ENCODE measurements around the gene YIPF5. TPM values are rescaled to one million over a fixed set of nuclear protein-coding genes. Genes with fewer than 3 reads are reported as not detected.
A peak's percentile ranks its signal among the peaks of the same experiment; 100 is the strongest.

Gene YIPF5
- total RNA-seq, 3 donors from 2014 or later: 45.9 to 53.6 (median 53.5) TPM

DNA sequence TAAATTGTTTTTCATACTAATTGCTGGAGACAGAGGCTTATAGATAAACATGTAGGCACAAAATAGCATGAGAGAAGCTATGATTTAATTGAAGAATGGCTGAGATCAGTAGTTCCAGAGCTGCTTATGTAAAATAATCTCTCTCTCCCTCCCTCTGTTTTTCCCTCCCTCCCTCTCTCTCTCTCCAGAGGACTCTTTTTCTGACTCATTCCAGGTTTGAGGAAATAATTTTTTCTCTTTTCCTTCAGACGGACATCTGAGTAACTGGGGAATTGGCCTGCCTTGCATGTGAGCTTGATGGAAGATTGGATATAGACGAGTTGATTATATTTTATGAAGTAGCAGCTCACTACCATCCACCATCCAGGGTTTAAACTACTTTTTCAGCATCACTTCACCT is 35.7 kb upstream of the YIPF5 start:
- DNase-seq (no peak), ATAC-seq (no peak)
- H3K9me3 ChIP-seq: no peaks in the 10 kb centered on the region
- H3K4me3 ChIP-seq: no peak overlapping the region
- H3K36me3 ChIP-seq (ENCODE audit: low read depth): no peaks in the 10 kb centered on the region
- TF ChIP-seq, protein P1, sequence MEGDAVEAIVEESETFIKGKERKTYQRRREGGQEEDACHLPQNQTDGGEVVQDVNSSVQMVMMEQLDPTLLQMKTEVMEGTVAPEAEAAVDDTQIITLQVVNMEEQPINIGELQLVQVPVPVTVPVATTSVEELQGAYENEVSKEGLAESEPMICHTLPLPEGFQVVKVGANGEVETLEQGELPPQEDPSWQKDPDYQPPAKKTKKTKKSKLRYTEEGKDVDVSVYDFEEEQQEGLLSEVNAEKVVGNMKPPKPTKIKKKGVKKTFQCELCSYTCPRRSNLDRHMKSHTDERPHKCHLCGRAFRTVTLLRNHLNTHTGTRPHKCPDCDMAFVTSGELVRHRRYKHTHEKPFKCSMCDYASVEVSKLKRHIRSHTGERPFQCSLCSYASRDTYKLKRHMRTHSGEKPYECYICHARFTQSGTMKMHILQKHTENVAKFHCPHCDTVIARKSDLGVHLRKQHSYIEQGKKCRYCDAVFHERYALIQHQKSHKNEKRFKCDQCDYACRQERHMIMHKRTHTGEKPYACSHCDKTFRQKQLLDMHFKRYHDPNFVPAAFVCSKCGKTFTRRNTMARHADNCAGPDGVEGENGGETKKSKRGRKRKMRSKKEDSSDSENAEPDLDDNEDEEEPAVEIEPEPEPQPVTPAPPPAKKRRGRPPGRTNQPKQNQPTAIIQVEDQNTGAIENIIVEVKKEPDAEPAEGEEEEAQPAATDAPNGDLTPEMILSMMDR (IDR thresholded peaks at IDR 0.05): no peak
- intact Hi-C loops (cut with DNase I, micrococcal nuclease): no loop called here
- H3K4me1 ChIP-seq (ENCODE audit: low read depth): no peaks in the 10 kb centered on the region

DNA sequence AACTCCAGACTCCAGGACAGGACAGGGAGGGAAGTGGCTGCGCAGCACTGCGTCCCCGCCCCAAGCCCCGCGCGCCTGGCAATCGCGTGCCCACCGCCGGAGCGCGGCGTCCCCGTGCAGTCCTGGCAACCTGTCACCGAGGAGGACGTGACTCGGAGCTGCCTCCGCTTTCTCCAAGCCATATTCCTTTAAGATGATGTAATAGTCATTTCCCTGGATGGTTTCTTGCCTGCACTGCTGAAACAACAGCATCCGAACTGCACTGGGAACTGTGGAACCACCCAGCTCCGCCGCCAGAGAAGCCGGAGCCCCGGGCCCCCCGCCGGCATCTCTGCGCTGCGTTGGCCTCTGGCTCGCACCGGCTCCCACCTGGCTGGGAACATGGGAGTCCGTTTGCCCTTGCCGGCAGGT is 34.7 kb upstream of the YIPF5 start:
- peak in 1 of 3 donors; percentile 43 for DNase-seq
- Histone ChIP-seq H3K4me1 (ENCODE audit: low read depth) (no peaks in the 10 kb centered on the region), H3K36me3 (ENCODE audit: low read depth) (no peaks in the 10 kb centered on the region), H3K4me3 (no peak overlapping the region), H3K9me3 (no peaks in the 10 kb centered on the region)
- TF ChIP-seq, protein P1 (IDR thresholded peaks at IDR 0.05): no peak
- ATAC-seq: peak; percentile 20
- intact Hi-C loops (cut with DNase I, micrococcal nuclease): no loop called here

DNA sequence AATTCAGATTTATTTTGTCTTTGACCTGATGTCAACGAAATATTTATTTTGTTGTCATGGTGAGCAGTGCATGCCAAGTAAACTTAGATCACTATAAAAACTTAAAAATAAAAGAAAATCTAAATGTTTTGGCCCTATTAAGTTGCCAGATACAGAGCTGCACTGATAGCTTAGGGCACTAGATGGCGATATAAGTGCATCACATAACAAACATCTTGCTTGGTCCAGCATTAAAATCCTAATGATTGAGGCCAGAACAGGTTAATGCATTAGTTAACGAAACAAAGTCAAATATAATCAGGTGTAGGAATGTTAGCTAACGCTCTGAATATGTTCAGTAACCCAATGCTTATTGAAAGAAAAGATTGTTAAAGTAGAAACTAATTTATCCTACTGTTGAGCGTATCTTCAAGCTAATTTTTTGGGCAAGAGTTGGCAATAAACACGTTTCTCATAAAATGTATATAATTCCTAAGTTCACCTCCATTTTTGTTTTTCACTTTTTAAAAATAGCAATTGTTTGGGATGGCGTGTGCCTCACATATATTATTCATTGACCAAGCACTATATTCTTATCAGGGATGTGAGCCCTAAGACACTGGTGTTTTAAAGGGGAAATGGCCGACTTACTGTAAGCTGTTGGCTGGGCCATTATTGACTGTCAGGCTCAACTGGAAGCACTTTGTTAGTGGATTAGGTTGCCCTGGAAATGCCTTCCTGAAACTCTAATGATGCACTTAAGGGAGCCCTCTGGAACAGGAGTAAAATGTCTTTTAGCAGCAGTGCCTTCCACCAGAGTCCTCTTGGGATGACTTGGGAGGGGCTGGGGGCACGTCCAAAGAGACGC is 33.5 kb upstream of the YIPF5 start:
- intact Hi-C loops (cut with DNase I, micrococcal nuclease): loop anchor here in 1 of 2 donors (5.0 kb wide), 1 partner anchor 1033 kb away; no protein-coding TSS in a partner anchor

DNA sequence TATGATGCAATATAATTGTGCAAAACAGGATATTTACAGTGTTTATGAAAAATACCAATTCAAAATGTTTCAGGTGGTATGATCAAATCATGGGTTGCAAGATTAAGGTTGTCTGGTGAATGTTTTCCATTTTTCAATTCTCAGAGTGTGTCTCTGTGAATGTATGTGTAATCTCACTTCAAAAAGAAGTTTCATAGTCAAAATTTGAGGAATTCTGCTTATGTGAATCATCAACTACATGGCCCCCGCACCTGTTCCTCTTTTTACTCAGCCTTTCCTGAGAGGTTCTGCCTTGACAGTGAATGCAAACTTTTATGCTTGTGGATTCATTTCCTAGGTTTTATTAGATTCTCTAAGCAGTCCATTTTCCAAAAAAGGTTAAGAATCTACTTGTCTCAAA is 32.3 kb upstream of the YIPF5 start:
- Histone ChIP-seq H3K4me3 (no peak overlapping the region), H3K4me1 (ENCODE audit: low read depth) (no peaks in the 10 kb centered on the region), H3K9me3 (no peaks in the 10 kb centered on the region), H3K36me3 (ENCODE audit: low read depth) (no peaks in the 10 kb centered on the region)
- ATAC-seq (no peak), DNase-seq (no peak)
- intact Hi-C loops (cut with DNase I, micrococcal nuclease): loop anchor here in 1 of 2 donors (5.0 kb wide), 1 partner anchor 1035 kb away; no protein-coding TSS in a partner anchor
- TF ChIP-seq, protein P1 (IDR thresholded peaks at IDR 0.05): no peak

More for the DNA sequence above, 33.5 kb upstream of the YIPF5 start:
- Histone ChIP-seq H3K4me3 (no peak overlapping the region), H3K36me3 (ENCODE audit: low read depth) (no peaks in the 10 kb centered on the region), H3K9me3 (no peaks in the 10 kb centered on the region), H3K4me1 (ENCODE audit: low read depth) (no peaks in the 10 kb centered on the region)
- DNase-seq: peak in 1 of 3 donors; percentile 72
- TF ChIP-seq, protein P1 (IDR thresholded peaks at IDR 0.05): peak; percentile 81
- ATAC-seq: peak; percentile 59

DNA sequence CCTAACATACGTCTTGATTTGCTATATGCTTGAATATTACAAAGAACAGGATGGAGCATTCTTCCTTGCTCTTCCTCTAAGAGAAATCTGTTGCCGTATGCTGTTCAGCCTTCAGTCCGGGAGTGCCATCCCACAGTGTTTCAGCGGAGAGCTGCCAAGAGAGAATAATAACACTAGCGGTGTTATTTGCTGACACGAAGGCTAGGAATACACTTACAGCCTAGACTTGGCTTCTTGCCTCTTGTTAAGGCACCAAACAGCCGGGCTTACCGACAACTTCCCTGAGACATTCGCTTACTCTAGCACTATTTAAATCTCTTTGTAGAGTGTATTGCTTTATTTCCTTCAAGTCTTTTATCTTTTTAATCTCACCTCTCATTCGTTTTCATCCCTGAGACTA is 31.6 kb upstream of the YIPF5 start:
- DNase-seq (no peak), ATAC-seq (peak; percentile 19)
- H3K36me3 ChIP-seq (ENCODE audit: low read depth): no peaks in the 10 kb centered on the region
- no peaks in the 10 kb centered on the region for H3K4me1 ChIP-seq (ENCODE audit: low read depth)
- no peaks in the 10 kb centered on the region for H3K9me3 ChIP-seq
- H3K4me3 ChIP-seq: no peak overlapping the region
- intact Hi-C loops (cut with DNase I, micrococcal nuclease): loop anchor here in 1 of 2 donors (5.0 kb wide), 1 partner anchor 1035 kb away; no protein-coding TSS in a partner anchor
- TF ChIP-seq, protein P1 (IDR thresholded peaks at IDR 0.05): no peak

Data from mucosa of descending colon (tissue), 3 donors.